Measurements from ENCODE around the gene RNU1-4.
"Not testable (repeated sequence)": the region's sequence is repeated elsewhere in the genome, so short reads cannot be mapped to it uniquely, and the experiment has no call there.

RNU1-4 gene

DNA sequence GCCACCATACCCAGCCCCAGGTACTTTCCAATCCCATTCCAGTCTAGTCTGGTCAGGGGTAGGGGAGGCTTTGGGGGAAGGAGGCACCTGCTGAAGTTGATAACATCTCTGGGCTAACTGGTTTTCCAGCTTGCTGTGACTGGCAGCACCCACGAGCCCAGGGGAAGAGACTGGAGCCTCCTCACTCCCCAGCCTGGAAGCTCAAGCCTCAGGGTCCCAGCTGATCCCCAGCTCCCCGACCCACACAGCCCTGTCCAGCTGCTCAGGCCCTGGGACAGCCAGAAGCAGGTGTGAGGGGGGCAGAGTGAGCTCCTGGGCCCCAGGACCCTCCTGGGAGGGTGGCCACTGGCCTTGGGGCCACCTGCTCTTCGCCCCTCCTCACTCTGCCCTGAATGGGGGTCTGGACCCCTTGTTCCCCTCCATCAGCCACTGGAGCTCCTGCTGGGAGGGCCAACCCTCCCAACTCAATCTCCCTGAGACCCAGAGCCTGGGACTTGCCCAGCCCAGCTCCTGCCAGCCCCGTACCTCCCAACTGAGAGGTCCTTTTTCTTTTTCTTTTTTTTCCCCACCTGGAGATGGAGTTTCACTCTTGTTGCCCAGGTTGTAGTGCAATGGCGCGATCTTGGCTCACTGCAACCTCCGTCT is 23.5 kb upstream of the RNU1-4 start:
- Histone ChIP-seq H3K27me3 (peaks cover 0 to 45% of the 10 kb centered on the region in 2 donors), H3K4me3 (no peak overlapping the region), H3K36me3 (no peaks in the 10 kb centered on the region), H3K27ac (no peak overlapping the region), H3K4me1 (no peaks in the 10 kb centered on the region), H3K9me3 (no peaks in the 10 kb centered on the region)
- DNase-seq: peak in 1 of 2 donors; percentile 68
- TF ChIP-seq, protein P1, sequence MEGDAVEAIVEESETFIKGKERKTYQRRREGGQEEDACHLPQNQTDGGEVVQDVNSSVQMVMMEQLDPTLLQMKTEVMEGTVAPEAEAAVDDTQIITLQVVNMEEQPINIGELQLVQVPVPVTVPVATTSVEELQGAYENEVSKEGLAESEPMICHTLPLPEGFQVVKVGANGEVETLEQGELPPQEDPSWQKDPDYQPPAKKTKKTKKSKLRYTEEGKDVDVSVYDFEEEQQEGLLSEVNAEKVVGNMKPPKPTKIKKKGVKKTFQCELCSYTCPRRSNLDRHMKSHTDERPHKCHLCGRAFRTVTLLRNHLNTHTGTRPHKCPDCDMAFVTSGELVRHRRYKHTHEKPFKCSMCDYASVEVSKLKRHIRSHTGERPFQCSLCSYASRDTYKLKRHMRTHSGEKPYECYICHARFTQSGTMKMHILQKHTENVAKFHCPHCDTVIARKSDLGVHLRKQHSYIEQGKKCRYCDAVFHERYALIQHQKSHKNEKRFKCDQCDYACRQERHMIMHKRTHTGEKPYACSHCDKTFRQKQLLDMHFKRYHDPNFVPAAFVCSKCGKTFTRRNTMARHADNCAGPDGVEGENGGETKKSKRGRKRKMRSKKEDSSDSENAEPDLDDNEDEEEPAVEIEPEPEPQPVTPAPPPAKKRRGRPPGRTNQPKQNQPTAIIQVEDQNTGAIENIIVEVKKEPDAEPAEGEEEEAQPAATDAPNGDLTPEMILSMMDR (IDR thresholded peaks at IDR 0.05): no peak
- intact Hi-C loops (cut with DNase I; ENCODE audit: low total_unique reads): no loop called here

DNA sequence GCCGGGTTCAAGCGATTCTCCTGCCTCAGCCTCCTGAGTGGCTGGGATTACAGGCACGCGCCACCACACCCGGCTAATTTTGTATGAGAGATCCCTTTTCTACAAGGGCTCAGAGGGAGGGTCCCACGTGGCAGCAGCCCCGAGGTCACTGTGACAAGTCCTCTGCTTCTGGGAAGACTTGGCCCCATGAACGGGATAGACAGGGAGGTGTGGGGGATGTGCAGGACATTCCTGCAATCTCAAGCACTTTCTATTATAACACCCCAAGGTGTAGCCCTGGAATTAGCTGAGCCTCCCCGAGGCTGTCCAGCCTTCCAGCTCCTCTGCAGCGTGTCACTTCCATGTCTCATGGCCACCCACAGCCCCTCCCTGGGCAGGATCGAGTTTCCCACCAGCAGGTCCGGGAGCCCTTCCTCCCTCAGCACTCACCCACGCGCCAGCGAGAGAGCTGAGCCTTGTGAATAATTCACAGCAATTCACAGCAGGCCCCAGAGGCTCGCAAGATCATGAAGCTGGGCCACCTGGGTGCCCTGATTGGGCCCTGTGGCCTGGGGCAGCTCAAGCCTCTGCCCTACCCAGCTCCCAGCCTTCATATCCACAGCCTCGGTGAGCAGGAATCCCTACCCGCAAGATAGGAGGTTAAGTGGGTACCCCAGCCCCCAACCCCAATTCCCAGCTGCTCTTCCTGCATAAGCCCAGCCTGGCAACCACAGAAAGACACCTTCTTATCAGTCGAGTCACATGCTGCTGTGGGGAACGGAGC is 22.8 kb upstream of the RNU1-4 start:
- H3K27me3 ChIP-seq: peaks cover 0 to 45% of the 10 kb centered on the region in 2 donors
- H3K4me3 ChIP-seq: no peak overlapping the region
- H3K36me3 ChIP-seq: no peaks in the 10 kb centered on the region
- H3K27ac ChIP-seq: no peak overlapping the region
- intact Hi-C loops (cut with DNase I; ENCODE audit: low total_unique reads): no loop called here
- no peaks in the 10 kb centered on the region for H3K9me3 ChIP-seq
- no peaks in the 10 kb centered on the region for H3K4me1 ChIP-seq
- peak in 1 of 2 donors; percentile 71 for DNase-seq
- TF ChIP-seq, protein P1 (IDR thresholded peaks at IDR 0.05): no peak

DNA sequence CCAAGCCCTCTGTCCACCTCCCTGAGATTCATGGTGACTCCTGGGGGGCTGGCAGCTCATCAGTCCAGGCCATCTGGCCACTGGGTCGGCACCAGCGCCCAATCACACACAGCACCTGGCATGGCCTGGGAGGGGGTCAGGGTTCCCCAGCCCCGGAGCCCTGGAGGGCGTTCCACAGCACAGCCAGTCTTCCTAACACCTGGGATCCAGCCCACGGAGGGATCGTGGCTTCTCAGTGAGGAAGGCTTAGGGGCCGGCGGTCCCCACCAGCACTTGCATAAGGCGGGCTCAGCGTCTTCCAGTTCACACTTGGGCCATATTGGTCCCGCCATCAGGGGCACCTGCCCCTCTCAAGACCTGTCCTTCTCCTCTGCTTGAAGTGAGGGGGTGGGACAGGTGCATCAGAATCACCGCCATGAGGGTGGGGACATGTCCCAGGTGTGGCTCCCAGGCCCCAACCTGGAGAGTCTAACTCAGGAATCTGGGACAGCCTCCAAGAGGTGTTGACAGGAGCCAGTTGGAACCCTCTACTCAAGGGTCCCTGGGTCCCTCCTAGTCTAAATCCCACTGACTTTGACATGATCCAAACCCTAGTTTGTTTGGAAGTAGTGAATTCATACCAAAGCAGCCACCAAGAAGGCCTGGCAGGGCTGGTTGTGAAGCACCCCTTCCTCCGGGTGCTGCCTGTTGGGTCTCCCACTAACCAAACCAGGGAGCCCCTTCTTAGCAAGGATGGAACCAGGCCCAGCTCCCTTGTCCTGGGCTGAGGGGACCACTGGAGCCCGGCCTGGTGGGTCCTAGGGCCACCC is 22.0 kb upstream of the RNU1-4 start:
- H3K27ac ChIP-seq; H3K9me3 ChIP-seq; intact Hi-C loops (cut with DNase I; ENCODE audit: low total_unique reads); H3K4me3 ChIP-seq; H3K4me1 ChIP-seq; H3K36me3 ChIP-seq: not testable (repeated sequence)
- peak in 1 of 2 donors; percentile 72 for DNase-seq
- peaks cover 0 to 45% of the 10 kb centered on the region in 2 donors for H3K27me3 ChIP-seq

- intact Hi-C loops (cut with DNase I; ENCODE audit: low total_unique reads): no loop called here
- H3K9me3 ChIP-seq: no peaks in the 10 kb centered on the region
- peak in 1 of 2 donors; percentile 66 for DNase-seq
- H3K4me1 ChIP-seq: no peaks in the 10 kb centered on the region
- no peak overlapping the region for H3K27ac ChIP-seq
- TF ChIP-seq, protein P1 (IDR thresholded peaks at IDR 0.05): no peak
- H3K4me3 ChIP-seq: no peak overlapping the region
- peaks cover 0 to 45% of the 10 kb centered on the region in 2 donors for H3K27me3 ChIP-seq
- no peaks in the 10 kb centered on the region for H3K36me3 ChIP-seq
Measured at GRCh38 chr1:16718908-16719533, 21.3 kb upstream of the RNU1-4 start.

- Histone ChIP-seq H3K4me1 (no peaks in the 10 kb centered on the region), H3K27me3 (peaks cover 0 to 46% of the 10 kb centered on the region in 2 donors), H3K4me3 (no peak overlapping the region), H3K36me3 (no peaks in the 10 kb centered on the region), H3K27ac (no peak overlapping the region), H3K9me3 (no peaks in the 10 kb centered on the region)
- TF ChIP-seq, protein P1 (IDR thresholded peaks at IDR 0.05): no peak
- DNase-seq: peak in 1 of 2 donors; percentile 71
- intact Hi-C loops (cut with DNase I; ENCODE audit: low total_unique reads): no loop called here
Measured at GRCh38 chr1:16719571-16720350, 20.6 kb upstream of the RNU1-4 start.
